Fibroblast of skin of left quadriceps (primary cell): ENCODE measurements around the gene ADNP2.

Experiments used
- DNase-seq, 2 experiments: peaks; one replicate each; pipeline ENCODE4 v3.0.0-alpha.2; 2013; ENCODE audit warnings: low read depth in 2 of 2

Gene ADNP2

GRCh38 chr18:80171054-80171872, 62.2 kb downstream of the ADNP2 start:
- DNase-seq, result peak in 1 of 2 experiments; percentile 22

- DNase-seq, result no peak
These were observed 63.0 kb downstream of the ADNP2 start for GRCh38 chr18:80172056-80172455.

DNA sequence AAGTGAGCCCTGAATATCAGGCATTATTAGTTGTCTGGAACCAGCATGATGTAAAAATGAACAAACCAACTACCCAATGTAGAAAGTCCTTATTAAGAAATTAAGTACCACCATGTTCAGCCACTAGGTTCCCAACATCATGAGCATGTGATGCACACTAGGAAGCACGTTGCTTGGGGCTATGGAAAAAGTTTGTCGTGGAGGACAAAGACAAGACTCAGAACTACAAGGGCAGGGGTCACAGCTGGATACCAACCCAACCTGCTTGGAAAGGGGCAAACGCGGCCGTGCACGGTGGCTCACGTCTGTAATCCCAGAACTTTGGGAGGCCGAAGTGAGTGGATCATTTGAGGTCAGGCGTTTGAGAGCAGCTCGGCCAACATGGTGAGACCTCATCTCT, 64.0 kb downstream of the ADNP2 start:
- no peak for DNase-seq

GRCh38 chr18:80175451-80176204, 66.6 kb downstream of the ADNP2 start:
- no peak for DNase-seq

DNA sequence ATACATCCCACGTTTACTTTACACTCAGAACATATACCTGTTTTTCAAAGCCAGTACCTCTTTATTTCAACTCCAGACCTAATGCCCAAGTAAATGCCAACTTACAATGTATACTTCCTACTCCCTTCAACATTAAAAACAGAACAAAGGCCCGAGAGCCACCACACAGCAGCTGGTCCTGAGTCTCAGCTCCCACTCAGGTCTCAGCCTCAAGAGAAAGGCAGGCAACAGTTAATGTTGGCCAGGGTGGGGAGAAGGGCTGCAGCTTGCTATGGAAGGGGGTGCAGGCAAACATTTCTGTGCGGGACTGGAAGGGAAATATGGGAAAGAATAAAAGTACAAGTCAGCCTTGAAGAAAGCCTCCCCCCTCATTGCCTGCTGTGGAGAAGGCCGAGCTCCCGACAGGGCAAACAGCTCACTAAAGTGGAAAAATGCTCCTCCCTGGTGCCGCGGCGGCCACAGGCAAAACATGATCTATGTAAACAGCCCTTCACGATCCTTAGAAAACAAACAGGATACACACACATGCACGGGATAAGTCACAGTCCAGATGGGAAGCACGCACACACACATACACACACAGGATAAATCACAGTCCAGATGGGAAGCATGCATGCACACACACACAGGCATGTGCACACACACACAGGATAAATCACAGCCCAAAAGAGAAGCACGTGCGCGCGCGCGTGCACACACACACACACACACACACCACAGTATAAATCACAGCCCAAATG, 67.4 kb downstream of the ADNP2 start:
- peak in 1 of 2 experiments; percentile 26 for DNase-seq

DNA sequence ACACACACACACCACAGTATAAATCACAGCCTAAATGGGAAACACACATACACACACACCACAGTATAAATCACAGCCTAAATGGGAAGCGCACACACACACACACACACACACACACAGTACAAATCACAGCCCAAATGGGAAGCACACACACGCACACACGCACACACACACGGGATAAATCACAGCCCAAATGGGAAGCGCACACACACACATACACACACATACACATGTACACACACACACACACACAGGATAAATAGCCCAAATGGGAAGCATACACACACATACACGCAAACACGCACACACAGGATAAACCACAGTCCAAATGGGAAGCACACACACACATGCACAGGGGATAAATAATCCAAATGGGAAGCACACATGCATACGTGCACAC, 68.1 kb downstream of the ADNP2 start:
- DNase-seq, result no peak

DNA sequence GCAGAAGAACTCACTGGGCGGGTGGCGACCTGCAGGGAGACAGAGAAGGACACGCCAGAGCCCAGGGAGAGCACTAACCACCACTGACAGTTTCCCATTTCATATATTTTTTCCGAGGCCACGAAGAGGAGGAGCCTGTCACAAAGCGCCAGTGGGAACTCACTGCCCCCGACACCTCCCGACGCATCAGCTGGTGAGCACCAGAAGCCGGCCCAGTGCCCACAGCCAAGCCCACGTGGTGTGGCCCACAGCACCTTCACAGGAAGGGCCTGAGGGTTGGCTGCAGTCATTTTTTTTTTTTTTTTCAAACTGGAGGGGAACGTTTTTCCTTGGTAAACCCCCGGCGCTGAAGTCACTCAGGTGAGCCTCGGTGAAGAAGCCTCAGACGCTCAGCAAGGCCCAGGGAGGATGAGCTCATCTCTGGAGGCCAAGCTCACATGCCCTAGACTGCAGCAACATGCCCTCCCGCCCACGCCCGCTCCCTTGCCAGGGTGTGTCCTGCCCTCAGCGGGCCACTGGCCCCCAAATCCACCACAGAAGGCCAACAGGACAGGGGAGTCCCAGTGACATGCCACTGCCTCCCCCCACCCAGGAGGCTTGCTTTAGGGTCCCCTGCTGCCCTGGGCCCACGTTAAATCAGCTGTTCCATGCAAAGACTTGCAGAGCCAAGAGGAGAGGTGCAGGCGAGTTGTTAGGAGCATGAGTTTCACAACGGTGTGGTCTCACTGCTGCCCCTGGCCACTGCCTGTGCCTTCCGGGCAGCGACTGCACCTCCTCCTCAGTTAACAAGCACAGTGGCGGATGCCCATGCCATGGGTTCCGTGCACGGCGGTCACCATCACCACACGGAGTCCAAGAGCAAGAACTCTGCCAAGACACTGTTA, 70.1 kb downstream of the ADNP2 start:
- DNase-seq, result no peak

- DNase-seq, result no peak
These were observed 70.9 kb downstream of the ADNP2 start for GRCh38 chr18:80179857-80180558.

GRCh38 chr18:80180778-80181564, 71.9 kb downstream of the ADNP2 start:
- no peak for DNase-seq

DNA sequence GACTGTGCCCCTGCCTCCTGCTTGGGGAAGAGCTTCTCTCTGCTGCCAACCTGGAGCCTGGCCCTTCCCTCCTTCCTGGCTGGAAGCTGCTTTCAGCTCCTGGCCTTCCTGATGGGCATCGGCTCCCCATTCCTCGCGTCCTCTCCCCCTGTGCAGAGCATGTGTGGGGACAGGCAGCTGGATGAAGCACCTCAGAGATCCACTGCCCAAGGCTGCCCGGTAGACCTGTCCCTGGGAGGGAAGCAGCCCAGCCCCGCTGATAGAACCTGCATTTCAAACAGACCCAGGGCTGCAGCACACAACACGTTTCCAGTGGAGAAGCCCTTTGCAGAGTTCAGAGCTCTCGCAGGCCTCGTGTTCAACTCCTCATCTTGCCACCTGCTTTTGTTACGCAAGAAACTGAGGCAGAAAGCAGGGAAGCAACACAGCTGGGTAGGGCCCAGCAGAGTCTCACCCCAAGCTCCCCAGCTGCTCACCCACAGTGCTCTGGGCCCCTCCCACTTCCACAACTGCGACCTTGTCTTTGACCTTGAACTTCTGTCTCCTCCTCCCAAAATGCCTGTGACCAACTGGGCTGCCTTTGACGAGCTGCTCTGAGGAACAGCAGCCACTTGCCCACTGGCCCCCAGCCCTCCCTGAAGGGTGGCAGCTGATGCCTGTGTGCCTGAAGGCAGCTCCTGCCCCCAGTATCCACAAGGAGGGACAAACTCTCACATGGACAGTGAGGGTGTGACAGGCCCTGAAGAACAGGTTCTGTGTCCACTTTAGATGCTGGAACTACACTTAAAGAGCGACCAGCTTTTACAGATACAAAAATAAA, 72.8 kb downstream of the ADNP2 start:
- no peak for DNase-seq

DNA sequence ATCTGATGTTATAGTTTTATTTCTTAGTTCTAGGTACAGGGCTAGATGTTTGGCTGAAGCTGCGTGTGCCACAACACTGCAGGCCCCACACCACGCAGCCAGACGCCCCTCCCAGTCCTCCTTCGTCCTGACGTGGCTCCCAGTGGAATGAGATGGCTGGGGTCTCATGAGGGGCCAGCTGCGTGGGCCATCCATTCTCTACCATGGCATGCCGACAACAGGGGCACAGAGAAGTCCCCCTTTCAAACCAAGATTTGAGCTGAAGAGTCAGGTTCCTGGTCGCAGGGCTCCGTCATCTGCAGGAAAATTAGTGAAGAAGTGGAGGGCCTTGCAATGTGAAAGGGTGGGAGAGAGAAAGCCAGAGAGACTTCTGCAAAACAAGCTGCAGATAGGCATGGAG, 73.8 kb downstream of the ADNP2 start:
- DNase-seq, result no peak

DNA sequence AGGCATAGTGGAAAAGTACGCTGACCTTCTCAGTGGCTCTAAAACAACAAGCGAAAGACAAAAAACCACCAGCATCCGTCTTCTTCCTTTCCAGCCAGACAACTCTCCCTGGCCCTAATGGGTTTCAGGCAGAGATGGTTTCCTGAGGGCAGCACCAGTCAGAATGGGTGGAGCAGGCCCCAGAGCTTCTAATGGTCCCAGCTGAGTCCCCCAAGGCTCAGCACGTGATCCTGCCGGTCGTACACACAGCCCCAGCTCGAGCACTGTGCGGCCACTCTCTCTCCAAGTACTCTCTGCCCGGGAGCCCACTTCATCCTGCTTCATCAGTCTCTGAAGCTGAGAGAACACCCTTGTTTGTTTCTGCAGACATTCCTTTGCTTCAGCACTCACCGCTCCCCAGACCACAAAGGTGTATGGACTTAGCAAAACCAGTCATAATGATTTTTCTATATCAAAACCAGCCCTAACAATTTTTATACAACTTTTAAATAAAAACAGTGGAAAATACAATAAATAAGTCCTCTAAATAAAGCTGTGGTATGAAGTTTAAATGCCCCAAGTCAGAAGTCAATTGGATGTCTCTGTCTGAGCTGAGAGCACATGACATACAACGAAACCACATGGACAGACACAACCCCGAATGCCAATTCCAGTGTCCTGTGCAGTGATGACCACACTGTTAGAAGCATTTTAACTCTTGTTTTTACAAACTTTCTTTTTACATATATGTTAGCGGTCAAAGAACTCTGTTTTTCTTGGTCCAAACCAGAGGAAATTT, 74.4 kb downstream of the ADNP2 start:
- no peak for DNase-seq

DNA sequence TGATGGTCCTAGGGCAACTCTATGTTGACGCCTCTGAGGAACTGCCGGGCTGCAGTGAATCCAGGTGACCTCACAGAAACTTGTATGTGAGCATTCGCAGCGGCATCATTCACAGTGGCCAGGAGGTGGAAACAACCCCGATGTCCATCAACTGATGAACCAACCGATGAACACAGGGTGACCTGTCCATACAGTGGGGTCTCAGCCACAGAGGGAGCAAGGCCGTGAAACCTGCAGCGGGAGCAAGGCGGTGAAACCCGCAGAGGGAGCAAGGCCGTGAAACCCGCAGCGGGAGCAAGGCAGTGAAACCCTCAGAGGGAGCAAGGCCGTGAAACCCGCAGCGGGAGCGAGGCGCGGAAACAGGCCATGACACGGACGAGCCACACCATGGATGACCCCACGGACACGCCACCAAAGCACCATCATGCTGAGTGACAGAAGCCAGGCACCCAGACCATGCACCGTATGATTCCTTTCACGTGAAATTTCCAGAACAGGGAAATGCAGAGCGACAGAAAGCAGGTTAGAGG, 75.2 kb downstream of the ADNP2 start:
- no peak for DNase-seq

GRCh38 chr18:80185545-80185944, 76.5 kb downstream of the ADNP2 start:
- DNase-seq, result no peak

- DNase-seq, result no peak
These were observed 79.0 kb downstream of the ADNP2 start for GRCh38 chr18:80187956-80188642.

DNA sequence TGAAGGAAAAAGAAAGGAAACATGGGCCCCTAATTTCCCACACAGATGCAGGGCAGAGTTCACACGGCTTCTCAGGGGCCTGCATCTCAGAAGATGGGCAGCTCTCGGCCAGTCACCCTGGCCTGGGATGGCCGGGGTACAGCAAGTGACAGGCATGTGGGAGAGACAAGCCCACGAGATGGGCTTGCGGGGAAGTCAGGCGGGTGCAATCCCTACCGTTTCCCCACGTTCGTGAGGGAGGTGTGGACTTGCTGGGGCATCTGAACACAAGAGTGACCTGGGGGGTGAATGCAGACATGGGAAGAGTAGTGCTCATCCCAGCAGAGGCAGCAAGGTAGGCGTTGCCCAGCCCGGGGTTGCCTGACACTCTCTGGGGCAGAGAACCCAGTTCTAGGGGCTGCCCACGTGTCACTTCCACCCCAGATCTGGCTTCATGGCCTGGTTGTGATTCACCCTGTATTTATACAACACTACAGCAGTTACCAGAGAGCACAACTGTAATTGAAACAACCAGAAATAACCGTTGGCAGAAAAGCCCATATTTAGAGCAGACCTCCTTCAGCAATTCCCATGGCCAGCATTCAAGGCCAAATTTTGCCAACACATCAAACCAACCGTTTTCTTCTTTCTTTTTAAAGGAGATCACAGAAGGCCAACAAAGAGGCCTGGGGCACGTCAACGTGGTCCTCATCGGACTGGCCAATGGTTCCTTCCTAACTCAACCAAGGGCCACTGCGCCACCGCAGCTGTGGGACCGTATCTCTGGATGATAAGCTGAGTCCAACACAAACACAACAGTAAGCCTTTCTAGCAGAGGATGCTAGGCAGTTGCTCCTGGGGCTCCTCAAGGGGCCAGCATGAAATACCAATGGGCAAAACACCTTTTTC, 79.8 kb downstream of the ADNP2 start:
- no peak for DNase-seq

GRCh38 chr18:80189531-80189865, 80.4 kb downstream of the ADNP2 start:
- no peak for DNase-seq
